ENCODE results near the gene ASIC1.

ASIC1 gene

GRCh38 chr12:50047693-50048250 is 9.6 kb upstream of the ASIC1 start:
- H3K4me3 ChIP-seq (replicated peaks in 1 of 2; ENCODE audit: low read depth in 2 of 2, low read length in 2 of 2), result no peak overlapping the region
- no peak for DNase-seq (ENCODE audit: low read depth in 2 of 2)
- TF ChIP-seq, protein P1, sequence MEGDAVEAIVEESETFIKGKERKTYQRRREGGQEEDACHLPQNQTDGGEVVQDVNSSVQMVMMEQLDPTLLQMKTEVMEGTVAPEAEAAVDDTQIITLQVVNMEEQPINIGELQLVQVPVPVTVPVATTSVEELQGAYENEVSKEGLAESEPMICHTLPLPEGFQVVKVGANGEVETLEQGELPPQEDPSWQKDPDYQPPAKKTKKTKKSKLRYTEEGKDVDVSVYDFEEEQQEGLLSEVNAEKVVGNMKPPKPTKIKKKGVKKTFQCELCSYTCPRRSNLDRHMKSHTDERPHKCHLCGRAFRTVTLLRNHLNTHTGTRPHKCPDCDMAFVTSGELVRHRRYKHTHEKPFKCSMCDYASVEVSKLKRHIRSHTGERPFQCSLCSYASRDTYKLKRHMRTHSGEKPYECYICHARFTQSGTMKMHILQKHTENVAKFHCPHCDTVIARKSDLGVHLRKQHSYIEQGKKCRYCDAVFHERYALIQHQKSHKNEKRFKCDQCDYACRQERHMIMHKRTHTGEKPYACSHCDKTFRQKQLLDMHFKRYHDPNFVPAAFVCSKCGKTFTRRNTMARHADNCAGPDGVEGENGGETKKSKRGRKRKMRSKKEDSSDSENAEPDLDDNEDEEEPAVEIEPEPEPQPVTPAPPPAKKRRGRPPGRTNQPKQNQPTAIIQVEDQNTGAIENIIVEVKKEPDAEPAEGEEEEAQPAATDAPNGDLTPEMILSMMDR (IDR thresholded peaks at IDR 0.05; ENCODE audit: low read depth, low read length), result no peak

GRCh38 chr12:50049254-50050118 is 7.9 kb upstream of the ASIC1 start:
- DNase-seq (ENCODE audit: low read depth in 2 of 2), result no peak
- TF ChIP-seq, protein P1 (IDR thresholded peaks at IDR 0.05; ENCODE audit: low read depth, low read length), result no peak
- no peak overlapping the region for H3K4me3 ChIP-seq (replicated peaks in 1 of 2; ENCODE audit: low read depth in 2 of 2, low read length in 2 of 2)

DNA sequence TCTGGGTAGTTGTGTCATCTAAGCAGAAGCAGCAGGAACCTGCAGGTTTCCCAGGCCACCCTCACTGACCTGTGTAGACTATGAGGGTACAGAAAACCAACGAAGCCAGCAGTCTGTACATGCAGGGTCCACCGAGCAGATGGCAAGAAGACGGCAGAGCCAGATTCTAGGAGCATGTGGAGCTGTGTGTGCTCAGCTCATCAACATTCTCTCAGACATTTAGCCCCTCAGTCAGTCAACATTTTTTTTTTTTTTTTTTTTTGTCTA is 7.3 kb upstream of the ASIC1 start:
- no peak for DNase-seq (ENCODE audit: low read depth in 2 of 2)
- TF ChIP-seq, protein P1 (IDR thresholded peaks at IDR 0.05; ENCODE audit: low read depth, low read length), result no peak
- peak overlapping the region in 1 of 2 donors; percentile 28 for H3K4me3 ChIP-seq (replicated peaks in 1 of 2; ENCODE audit: low read depth in 2 of 2, low read length in 2 of 2)

- peak overlapping the region; percentile 23 to 28 for H3K4me3 ChIP-seq (replicated peaks in 1 of 2; ENCODE audit: low read depth in 2 of 2, low read length in 2 of 2)
- TF ChIP-seq, protein P1 (IDR thresholded peaks at IDR 0.05; ENCODE audit: low read depth, low read length), result no peak
- peak; percentile 66 to 93 for DNase-seq (ENCODE audit: low read depth in 2 of 2)
Observed at GRCh38 chr12:50050410-50051098, 6.8 kb upstream of the ASIC1 start.

- TF ChIP-seq, protein P1 (IDR thresholded peaks at IDR 0.05; ENCODE audit: low read depth, low read length), result no peak
- DNase-seq (ENCODE audit: low read depth in 2 of 2), result no peak
- no peak overlapping the region for H3K4me3 ChIP-seq (replicated peaks in 1 of 2; ENCODE audit: low read depth in 2 of 2, low read length in 2 of 2)
Observed at GRCh38 chr12:50051101-50051806, 6.1 kb upstream of the ASIC1 start.

DNA sequence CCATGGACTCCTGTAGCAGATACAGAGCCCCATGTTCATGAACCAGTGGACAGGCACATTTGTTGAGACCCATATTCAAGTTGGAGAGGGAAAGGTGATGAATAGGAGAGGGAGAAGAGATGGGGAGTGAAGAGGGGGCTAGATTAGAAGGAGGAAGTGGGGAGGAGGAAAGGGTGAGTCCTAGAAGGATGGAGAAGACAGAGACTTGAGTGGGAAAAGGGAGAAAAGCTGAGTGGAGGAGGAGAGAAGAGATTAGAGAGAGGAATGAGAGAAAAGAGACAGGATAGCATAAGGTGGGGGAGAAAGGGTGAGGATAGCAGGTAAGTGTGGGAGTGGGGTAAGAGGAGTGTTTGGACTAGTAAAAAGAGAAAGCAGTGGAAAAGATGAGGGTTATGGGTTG is 4.9 kb upstream of the ASIC1 start:
- no peak overlapping the region for H3K4me3 ChIP-seq (replicated peaks in 1 of 2; ENCODE audit: low read depth in 2 of 2, low read length in 2 of 2)
- no peak for DNase-seq (ENCODE audit: low read depth in 2 of 2)
- TF ChIP-seq, protein P1 (IDR thresholded peaks at IDR 0.05; ENCODE audit: low read depth, low read length), result no peak
